ENCODE measurements around the gene CPNE1. TPM values are rescaled to one million over a fixed set of nuclear protein-coding genes. Genes with fewer than 3 reads are reported as not detected.

Gene CPNE1
- total and polyA plus RNA-seq, 11 donors: 25.7 to 75.6 (median 56.0) TPM

Other genes with a start within 250 kb of the CPNE1 start
- gene GDF5, start 226.7 kb downstream of the CPNE1 start, total RNA-seq: 1 to 10 TPM in 1 of 9 donors, under 1 TPM in 2, not detected in 6; 0.12 to 1.1 (median 0.24) TPM
- gene GDF5, start 226.7 kb downstream of the CPNE1 start, polyA plus RNA-seq: under 1 TPM in 1 of 2 donors, not detected in 1; 0.14 TPM
- 10 to 100 TPM; 11.6 to 21.4 (median 15.4) TPM for gene CEP250, start 209.3 kb downstream of the CPNE1 start, total RNA-seq
- 10 to 100 TPM; 11.4 to 13.0 TPM for gene CEP250, start 209.3 kb downstream of the CPNE1 start, polyA plus RNA-seq
- not detected for gene C20orf173, start 135.2 kb downstream of the CPNE1 start, total RNA-seq
- not detected for gene C20orf173, start 135.2 kb downstream of the CPNE1 start, polyA plus RNA-seq
- 100 to 1,000 TPM in 5 of 9 donors, 10 to 100 TPM in 4; 83.9 to 152 (median 101) TPM for gene ERGIC3, start 122.8 kb downstream of the CPNE1 start, total RNA-seq
- gene ERGIC3, start 122.8 kb downstream of the CPNE1 start, polyA plus RNA-seq: 100 to 1,000 TPM in 1 of 2 donors, 10 to 100 TPM in 1; 69.8 to 120 TPM
- gene SPAG4, start 49.1 kb downstream of the CPNE1 start, total RNA-seq: 1 to 10 TPM; 1.1 to 6.8 (median 4.5) TPM
- gene SPAG4, start 49.1 kb downstream of the CPNE1 start, polyA plus RNA-seq: 1 to 10 TPM; 4.3 to 6.9 TPM
- gene RBM12, start within 50 bp of the CPNE1 start, total RNA-seq: 10 to 100 TPM; 15.8 to 61.7 (median 44.4) TPM
- gene RBM12, start within 50 bp of the CPNE1 start, polyA plus RNA-seq: 10 to 100 TPM in 1 of 2 donors, 1 to 10 TPM in 1; 7.4 to 26.4 TPM
- gene NFS1, start 34.5 kb upstream of the CPNE1 start, total RNA-seq: 10 to 100 TPM; 38.1 to 67.5 (median 58.3) TPM
- gene NFS1, start 34.5 kb upstream of the CPNE1 start, polyA plus RNA-seq: 10 to 100 TPM; 27.4 to 59.9 TPM
- 100 to 1,000 TPM; 120 to 591 (median 174) TPM for gene ROMO1, start 34.5 kb upstream of the CPNE1 start, total RNA-seq
- gene ROMO1, start 34.5 kb upstream of the CPNE1 start, polyA plus RNA-seq: 100 to 1,000 TPM; 241 to 534 TPM
- 100 to 1,000 TPM in 7 of 9 donors, 10 to 100 TPM in 2; 72.6 to 147 (median 112) TPM for gene RBM39, start 77.4 kb upstream of the CPNE1 start, total RNA-seq
- gene RBM39, start 77.4 kb upstream of the CPNE1 start, polyA plus RNA-seq: 100 to 1,000 TPM in 1 of 2 donors, 10 to 100 TPM in 1; 90.4 to 165 TPM
- 10 to 100 TPM; 26.4 to 47.0 (median 36.5) TPM for gene PHF20, start 107.1 kb upstream of the CPNE1 start, total RNA-seq
- gene PHF20, start 107.1 kb upstream of the CPNE1 start, polyA plus RNA-seq: 10 to 100 TPM; 25.8 to 48.9 TPM